22Rv1 (cell line): ENCODE data around the gene CTAGE4.
"Not testable (repeated sequence)": the region's sequence is repeated elsewhere in the genome, so short reads cannot be mapped to it uniquely, and the experiment has no call there.

Source experiments
- CTCF ChIP-seq: fragments of 450-650 bp; IDR thresholded peaks from 2 replicates; pipeline ENCODE4 v1.5.1; 2017; ENCODE audit warnings: mild to moderate bottlenecking
- ZFX ChIP-seq: fragments of 450-650 bp; IDR thresholded peaks from 2 replicates; pipeline ENCODE4 v1.6.1; 2017; ENCODE audit warnings: antibody characterized with exemption, borderline replicate concordance

- not testable (repeated sequence) for TF ChIP-seq CTCF, ZFX
These were observed 12.1 kb downstream of the CTAGE4 start, which contains the start of gene ARHGEF35 for GRCh38 chr7:144195212-144195872.
